Measurements from ENCODE around the gene LRMDA. TPM values are rescaled to one million over a fixed set of nuclear protein-coding genes. Genes with fewer than 3 reads are reported as not detected.

The LRMDA gene
- total and polyA plus RNA-seq, 2 of the 13 experiments (the other 11 are each of a cell fraction or from before 2014, with no cell fraction given): 13.4 to 22.0 TPM

DNA sequence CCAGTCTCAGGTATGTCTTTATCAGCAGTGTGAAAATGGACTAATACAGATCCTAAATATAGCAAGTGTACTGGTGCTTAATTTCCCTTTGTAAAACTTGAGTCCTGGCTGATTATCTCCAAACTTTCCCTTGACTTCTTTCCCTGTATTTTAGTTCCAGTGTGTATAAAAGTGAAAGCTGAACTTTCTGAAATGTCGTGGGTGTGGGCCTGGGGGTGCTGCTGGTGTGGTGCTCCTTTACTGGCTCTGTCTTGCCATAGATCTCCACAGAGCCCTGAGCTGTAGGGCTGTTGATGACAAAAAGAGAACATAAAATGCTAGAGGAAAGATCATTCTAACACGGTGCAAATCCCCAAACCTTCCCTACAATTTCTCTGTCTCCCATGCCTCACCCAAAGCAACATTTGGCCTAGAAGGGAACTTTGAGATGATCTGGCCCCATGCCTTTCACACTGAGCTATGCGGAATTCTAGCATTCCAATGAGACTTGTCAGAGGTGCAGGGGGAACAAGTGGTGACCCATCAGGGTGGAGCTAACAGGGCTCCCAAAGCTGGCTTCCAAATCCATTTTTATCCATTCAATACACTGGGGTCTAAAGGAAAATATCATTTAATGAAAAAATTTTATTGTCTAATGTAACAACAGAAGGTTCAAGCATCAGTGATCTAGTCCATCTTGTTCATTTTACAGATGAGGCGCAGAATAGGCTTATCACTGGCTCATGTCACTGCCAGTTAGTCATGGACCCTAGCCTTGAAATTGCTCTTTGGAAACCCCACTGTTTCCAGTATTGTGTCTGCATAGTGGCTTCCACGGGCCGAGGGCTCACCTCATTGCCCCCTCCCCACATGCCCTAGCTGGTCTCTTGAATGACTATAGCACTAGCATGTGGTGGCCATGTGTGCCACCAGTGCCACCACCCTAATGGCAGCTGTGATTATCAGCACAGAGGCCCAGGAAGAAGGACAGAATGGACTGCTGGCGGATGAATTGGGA lies 1000.9 kb downstream of the LRMDA start:
- Histone ChIP-seq H3K4me1 (ENCODE audit: insufficient read depth, low read length) (peaks cover 12% of the 10 kb centered on the region; the same call in 1 of the 2 replicates), H3K4me3 (replicated peaks in 1 of 3; ENCODE audit: insufficient read depth in 1 of 3, low read depth in 2 of 3, low read length in 3 of 3) (no peak overlapping the region), H3K27ac (ENCODE audit: extremely low read length, insufficient read depth, low read length) (no peak overlapping the region), H3K36me3 (replicated peaks in 1 of 2; ENCODE audit: control insufficient read depth in 1 of 2, insufficient read depth in 2 of 2, low read length in 2 of 2) (no peaks in the 10 kb centered on the region), H3K9ac (ENCODE audit: insufficient read depth, low read depth, low read length) (no peak overlapping the region), H3K27me3 (ENCODE audit: control insufficient read depth in 1 of 2, insufficient read depth in 2 of 2, low read length in 2 of 2) (no peaks in the 10 kb centered on the region), H4K20me1 (ENCODE audit: insufficient read depth, low read length) (no peaks in the 10 kb centered on the region), H3K79me2 (ENCODE audit: insufficient read depth, low read length) (no peaks in the 10 kb centered on the region), H3K9me3 (ENCODE audit: low read length) (no peaks in the 10 kb centered on the region), H3K4me2 (ENCODE audit: low read depth, low read length) (no peak overlapping the region), H2AFZ (ENCODE audit: low read length) (no peak overlapping the region)
- in situ Hi-C loops (cut with HindIII; ENCODE audit: extremely low pct_ligation_motif_present, low pct_unique_long_range_greater_than_20kb): no loop called here
- 64% methylated on average over 7 of the region's 7 CpGs for WGBS (ENCODE audit: low lambda C conversion rate)
- intact Hi-C loops (cut with micrococcal nuclease; ENCODE audit: unreplicated experiment): no loop called here
- FAIRE-seq (no peak), DNase-seq (ENCODE audit: low spot score) (no peak), ATAC-seq (no peak)
- BruUV-seq (replicated peaks): no TSS peak
- no peak for TF ChIP-seq KLF13 (CRISPR knock-in tag; IDR thresholded peaks at IDR 0.05)
- TF ChIP-seq SRY (CRISPR knock-in tag; IDR thresholded peaks at IDR 0.05): no peak
- no peak for TF ChIP-seq PAWR (CRISPR knock-in tag; IDR thresholded peaks at IDR 0.05; ENCODE audit: borderline replicate concordance)
- no peak for TF ChIP-seq NR2F1 (CRISPR knock-in tag; IDR thresholded peaks at IDR 0.05)
- TF ChIP-seq ZNF652 (CRISPR knock-in tag; IDR thresholded peaks at IDR 0.05; ENCODE audit: borderline replicate concordance, low read depth): no peak
- no peak for TF ChIP-seq ZNF670 (CRISPR knock-in tag; IDR thresholded peaks at IDR 0.05; ENCODE audit: borderline replicate concordance)
- TF ChIP-seq ZMYM3 (CRISPR knock-in tag; IDR thresholded peaks at IDR 0.05): no peak
- no peak for TF ChIP-seq SMC3 (IDR thresholded peaks at IDR 0.05; ENCODE audit: low read length)
- no peak for TF ChIP-seq NONO (IDR thresholded peaks at IDR 0.05)
- TF ChIP-seq NONO (CRISPR knock-in tag; conservative IDR thresholded peaks at IDR 0.05): no peak
- TF ChIP-seq, protein P1, sequence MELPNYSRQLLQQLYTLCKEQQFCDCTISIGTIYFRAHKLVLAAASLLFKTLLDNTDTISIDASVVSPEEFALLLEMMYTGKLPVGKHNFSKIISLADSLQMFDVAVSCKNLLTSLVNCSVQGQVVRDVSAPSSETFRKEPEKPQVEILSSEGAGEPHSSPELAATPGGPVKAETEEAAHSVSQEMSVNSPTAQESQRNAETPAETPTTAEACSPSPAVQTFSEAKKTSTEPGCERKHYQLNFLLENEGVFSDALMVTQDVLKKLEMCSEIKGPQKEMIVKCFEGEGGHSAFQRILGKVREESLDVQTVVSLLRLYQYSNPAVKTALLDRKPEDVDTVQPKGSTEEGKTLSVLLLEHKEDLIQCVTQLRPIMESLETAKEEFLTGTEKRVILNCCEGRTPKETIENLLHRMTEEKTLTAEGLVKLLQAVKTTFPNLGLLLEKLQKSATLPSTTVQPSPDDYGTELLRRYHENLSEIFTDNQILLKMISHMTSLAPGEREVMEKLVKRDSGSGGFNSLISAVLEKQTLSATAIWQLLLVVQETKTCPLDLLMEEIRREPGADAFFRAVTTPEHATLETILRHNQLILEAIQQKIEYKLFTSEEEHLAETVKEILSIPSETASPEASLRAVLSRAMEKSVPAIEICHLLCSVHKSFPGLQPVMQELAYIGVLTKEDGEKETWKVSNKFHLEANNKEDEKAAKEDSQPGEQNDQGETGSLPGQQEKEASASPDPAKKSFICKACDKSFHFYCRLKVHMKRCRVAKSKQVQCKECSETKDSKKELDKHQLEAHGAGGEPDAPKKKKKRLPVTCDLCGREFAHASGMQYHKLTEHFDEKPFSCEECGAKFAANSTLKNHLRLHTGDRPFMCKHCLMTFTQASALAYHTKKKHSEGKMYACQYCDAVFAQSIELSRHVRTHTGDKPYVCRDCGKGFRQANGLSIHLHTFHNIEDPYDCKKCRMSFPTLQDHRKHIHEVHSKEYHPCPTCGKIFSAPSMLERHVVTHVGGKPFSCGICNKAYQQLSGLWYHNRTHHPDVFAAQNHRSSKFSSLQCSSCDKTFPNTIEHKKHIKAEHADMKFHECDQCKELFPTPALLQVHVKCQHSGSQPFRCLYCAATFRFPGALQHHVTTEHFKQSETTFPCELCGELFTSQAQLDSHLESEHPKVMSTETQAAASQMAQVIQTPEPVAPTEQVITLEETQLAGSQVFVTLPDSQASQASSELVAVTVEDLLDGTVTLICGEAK (IDR thresholded peaks at IDR 0.05): no peak
- TF ChIP-seq, protein P1 (CRISPR knock-in tag; IDR thresholded peaks at IDR 0.05): no peak
- no peak for TF ChIP-seq ZNF619 (CRISPR knock-in tag; IDR thresholded peaks at IDR 0.05)
- no peak for TF ChIP-seq ZSCAN20 (CRISPR knock-in tag; IDR thresholded peaks at IDR 0.05; ENCODE audit: borderline replicate concordance)
- TF ChIP-seq ZNF7 (CRISPR knock-in tag; IDR thresholded peaks at IDR 0.05): no peak
- ChIA-PET CTCF (ENCODE audit: low intra/inter-chr PET ratio, low total read pairs) (no interaction called here), POLR2A (no interaction called here)

Data from HepG2 (cell line).